NCI-H2029 treated with DMSO at 0.1 percent for 48 hours (cell line): ENCODE results near the gene CPNE4.

Experiments
- DNase-seq: peaks from one replicate; lab custom pipeline; 2025; lab: John Stamatoyannopoulos, UW

The CPNE4 gene

DNA sequence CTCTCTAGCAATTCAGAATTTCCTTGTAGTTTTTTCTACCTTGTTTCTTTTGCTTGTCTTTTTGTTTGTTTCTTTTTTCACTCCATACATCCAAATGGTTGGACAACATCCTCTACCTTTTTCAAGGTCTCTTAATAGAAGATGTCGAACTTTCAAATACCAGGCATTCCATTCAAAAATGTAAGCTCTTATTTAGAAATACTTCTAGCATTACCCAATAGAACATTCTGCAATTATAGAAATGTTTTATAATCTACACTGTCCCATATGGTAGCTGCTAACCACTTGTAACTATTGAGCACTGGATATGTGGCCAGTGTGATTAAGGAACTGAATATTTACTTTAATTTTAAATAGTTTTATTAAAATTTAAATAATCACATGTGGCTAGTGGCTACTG lies 335.8 kb downstream of the CPNE4 start:
- DNase-seq: no peak

- no peak for DNase-seq
Measured at GRCh38 chr3:131694376-131694775, 340.4 kb downstream of the CPNE4 start.

GRCh38 chr3:131692356-131692755 lies 342.5 kb downstream of the CPNE4 start:
- DNase-seq: no peak

DNA sequence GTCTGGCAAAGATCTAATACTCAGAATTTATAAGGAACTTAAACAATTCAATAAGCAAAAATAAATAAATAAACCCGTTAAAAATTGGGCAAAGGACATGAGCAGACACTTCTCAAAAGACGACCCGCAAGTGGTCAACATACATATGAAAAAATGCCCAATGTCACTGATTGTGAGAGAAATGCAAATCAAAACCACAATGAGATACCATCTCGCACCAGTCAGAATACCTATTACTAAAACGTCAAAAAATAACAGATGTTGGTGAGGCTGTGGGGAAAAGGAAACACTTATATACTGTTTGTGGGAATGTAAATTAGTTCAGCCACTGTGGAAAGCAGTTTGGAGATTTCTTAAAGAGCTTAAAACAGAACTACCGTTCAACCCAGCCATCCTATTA lies 344.0 kb downstream of the CPNE4 start:
- no peak for DNase-seq

DNA sequence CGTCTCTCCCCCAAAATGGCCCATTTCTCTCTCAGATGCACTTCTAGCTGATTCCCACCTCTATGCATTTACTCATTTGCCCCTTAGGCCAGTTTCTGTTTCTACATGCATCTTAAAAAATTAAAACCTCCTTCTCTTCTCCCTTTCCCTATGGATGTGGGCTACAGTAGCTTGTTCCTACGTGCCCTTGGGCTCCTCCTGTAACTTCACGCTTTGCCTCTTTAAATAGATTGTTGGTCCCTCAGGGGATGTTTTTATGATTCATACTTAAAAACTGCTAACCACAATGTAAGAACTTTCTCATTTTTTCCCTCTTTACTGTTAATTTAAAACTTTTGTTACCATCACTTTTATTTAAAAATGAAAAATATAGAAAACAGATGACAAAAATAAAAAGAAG lies 346.4 kb downstream of the CPNE4 start:
- DNase-seq: no peak

DNA sequence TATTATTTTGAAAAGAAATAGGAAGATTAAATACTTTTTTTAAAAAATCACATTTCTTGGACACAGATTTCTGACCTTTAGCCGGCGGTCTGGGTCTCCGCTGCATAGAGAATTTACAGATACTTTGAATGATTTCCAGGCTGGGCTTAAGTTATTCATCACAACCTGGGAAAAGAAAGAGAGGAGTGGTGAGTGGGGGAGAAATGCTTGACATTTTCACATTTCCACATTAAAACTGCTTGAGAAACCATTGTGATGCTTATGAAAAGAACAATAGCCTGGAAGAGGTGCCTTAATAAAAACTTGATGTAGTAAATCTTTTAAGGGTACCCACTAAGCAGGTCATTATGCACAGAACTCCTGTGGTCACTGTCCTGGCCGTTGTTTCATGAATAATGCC lies 365.2 kb downstream of the CPNE4 start:
- DNase-seq: no peak

DNA sequence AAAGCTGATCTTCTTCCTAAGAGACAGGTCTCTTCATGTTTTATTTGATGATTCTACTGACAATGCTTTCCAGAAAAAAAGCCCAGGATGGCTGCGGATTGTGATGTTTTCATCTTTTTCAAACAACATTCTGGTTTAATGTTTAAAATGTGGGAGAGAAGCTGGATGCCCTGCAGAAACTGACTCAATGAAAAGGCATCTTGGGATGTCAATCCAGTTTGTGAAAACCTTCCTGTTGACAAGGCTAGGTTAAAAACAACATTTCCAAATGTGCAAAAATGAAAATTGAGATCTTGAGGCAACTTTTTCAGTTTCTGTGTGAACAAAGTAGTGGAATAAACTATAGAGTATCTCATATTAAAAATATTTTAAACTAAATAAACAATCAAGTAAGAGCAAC lies 376.0 kb downstream of the CPNE4 start:
- no peak for DNase-seq

- no peak for DNase-seq
Measured at GRCh38 chr3:131658115-131658514, 376.7 kb downstream of the CPNE4 start.

DNA sequence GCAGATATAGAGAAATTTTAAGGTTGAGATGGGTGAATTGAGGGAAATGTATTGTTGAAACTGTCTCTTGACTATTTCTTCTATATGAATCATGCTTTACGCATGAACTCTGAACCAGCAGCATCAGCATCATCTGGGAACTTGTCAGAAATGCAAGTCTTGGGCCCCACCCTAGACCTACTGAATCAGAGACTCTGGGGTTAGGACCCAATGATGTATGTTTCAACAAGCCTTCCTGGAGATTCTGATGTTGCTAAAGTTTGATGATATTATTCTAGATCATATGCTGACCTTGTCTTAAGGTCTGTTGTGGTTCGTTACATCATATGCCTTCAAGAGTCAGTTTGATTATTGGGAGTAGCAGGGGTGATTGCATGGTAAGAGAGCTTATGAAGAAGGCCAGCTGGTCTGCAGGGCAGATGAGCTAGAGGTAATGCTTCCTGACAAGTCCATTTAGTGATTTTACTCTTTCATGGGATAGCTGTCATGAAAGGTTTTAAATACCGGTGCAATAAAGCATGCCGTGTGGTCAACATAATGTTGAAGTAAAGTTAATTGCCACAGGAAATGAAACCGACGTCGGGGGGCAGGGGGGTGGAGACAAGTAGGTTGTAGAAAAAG lies 379.6 kb downstream of the CPNE4 start:
- no peak for DNase-seq

GRCh38 chr3:131645638-131646037 lies 389.2 kb downstream of the CPNE4 start:
- no peak for DNase-seq

DNA sequence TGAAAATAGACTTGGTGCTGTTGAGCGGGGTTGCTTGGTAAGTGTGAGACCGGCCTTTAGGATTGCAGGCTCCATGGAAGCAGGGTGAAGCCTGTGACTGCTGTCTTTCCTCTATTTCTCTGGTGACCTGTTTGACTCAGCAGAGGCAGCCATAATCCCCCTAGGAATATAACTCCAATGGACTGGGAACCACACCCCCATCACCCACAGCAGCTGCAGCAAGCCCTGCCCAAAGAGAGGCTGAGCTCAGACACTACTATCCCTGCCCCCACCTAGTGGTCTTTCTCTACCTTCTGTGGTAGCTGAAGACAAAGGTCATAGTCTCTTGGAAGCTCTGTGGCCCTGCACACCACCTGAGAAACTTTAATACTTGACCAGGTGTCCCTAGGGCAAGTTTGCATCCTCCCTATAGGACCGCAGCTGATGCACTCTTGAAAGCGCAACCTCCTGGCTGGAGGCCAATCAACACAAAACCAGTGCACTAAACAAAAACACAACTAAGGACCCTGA lies 398.5 kb downstream of the CPNE4 start:
- no peak for DNase-seq

GRCh38 chr3:131630807-131631206 lies 404.0 kb downstream of the CPNE4 start:
- no peak for DNase-seq

DNA sequence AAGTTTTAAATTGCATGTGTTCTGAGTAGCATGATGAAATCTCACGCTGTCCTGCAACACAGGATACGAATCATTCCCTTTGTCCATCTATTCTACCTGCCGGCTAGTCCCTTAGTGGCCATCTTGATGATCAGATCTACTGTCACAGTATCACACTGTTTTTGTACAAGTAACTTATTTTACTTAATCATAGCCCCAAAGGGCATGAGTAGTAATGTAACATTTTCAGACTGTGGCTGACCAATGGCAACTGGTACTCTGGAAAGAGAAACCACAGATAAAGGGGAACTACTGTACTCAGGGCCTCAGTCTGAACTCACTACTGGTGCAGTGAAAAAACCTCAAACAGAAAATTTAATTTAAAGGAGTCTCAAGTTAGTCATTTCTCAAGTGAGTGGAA lies 404.7 kb downstream of the CPNE4 start:
- no peak for DNase-seq

DNA sequence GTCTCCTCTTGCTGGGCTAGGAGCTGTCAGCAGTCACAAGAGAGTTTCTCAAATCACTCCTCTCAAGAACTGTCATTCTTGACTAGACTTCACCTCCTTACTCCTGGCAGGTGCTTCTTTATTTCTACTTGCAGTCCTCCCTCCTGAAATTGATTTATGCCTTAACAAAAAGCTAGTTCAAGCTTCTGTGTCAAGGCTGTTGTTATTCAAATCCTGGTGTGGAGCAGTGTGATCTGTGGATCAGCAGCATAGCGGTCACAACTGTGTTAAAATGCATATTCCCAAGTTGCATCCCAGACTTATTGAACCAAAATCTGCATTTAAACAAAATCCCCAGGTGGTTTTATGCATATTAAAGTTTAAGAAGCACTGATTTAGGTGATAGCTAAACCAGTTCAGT lies 411.4 kb downstream of the CPNE4 start:
- no peak for DNase-seq

DNA sequence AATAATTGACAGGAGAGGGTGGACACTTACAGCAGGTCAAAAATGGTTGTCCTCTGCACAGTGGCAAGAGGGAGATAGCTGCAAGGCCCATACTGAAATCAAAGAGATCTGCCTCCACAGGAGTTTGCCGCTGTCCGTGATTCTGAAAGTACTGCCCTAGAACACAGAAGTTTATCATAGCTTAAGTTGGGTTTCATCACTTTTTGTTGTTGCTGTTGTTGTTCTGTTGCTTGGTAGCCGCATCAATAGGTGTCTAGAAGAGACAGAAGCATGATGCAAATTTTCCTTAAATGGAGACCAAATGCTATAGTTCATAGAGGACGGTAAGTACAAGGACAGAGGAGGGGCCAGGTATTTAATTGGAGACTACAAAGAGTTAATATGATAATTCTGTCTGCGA lies 412.1 kb downstream of the CPNE4 start:
- no peak for DNase-seq

DNA sequence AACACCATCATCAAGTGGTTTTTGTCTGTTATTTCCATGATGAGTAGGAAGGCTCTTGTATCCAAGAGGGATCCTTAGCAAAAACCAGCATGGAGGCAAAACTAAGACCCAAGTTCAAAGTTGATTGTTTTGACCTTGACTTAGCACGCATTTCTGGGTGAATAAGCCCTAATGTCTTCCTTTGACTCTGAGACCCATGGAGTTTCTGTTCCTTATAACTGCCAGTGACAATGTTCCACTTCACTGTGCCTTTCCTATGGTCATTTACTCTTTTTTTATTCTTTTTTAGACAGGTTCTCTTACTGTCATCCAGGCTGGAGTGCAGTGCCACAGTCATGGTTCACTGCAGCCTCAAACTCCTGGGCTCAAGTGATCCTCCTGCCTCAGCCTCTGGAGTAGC lies 413.8 kb downstream of the CPNE4 start:
- no peak for DNase-seq

DNA sequence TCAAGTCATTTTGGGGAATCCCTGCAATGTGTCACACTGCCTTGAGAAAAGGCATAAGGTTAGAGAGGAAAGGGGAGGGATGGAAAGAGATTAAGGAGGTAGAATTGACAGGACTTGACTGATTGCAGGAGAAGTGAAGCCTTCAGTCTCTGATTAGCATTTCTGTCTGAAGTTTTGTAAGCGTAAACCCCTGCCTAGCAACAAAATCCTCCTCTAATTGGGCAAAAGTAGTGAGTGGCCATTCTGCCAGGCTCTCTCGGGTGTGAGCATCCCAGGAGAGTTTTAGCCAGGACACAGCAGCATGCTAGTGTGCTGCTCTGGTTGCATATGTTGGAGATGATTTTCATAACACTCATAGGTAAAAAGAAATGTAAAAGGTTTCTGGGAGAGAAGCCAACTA lies 415.0 kb downstream of the CPNE4 start:
- DNase-seq: no peak

DNA sequence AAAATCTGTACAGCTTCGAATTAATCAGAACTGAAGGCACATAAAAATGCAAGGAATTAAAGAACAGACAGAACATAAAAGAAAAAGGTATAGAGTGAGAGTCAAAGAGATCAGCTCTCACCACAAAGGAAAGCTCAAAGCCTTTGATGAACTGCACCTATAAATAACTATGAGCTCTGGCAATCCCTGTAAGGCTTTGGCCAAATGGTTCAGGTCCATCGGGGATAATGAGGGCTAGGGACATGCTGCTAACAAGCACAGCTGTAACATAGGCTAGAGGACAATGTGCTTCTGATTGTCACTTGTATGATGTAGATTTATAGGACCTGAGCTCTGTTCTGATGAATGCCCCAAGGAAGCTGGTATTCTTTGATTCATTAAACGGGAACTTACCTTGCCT lies 418.1 kb downstream of the CPNE4 start:
- DNase-seq: no peak

DNA sequence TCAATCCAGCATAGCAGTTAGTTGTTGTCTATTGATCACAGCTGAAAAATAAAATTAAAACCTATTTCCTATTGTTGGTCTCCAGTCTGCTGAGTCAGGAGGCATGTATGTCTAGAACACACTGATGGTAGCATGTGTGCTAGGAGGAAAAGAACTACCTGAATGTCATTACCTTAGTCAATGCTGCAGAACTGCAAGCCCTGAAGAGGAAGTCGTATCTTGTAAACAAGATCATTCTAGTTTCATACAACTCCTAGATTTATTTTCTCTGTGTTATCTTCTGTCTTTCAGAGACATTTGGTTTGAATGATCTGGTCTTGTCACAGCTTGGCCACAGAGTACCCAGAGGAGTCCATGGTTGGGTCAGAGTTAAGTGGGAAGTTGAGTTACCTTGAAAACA lies 422.1 kb downstream of the CPNE4 start:
- no peak for DNase-seq

DNA sequence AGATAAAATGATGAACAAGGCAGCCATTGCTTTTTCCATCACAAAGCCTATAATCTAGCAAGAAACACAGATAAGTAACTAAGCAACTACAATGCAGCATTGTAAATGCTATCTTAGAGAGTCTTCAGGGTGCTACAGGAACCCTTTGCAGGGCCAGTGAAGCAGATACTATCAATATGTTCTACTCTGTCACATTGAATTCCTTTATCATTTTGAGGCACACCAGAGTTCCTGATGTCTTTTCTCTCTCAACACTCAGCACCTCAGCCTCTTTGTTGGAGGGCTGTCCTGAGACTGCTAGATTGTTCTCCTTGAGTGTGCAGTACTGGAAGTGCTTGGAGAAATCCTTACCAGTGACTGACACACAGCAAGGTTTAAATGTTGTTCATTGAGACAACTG lies 424.6 kb downstream of the CPNE4 start:
- no peak for DNase-seq

DNA sequence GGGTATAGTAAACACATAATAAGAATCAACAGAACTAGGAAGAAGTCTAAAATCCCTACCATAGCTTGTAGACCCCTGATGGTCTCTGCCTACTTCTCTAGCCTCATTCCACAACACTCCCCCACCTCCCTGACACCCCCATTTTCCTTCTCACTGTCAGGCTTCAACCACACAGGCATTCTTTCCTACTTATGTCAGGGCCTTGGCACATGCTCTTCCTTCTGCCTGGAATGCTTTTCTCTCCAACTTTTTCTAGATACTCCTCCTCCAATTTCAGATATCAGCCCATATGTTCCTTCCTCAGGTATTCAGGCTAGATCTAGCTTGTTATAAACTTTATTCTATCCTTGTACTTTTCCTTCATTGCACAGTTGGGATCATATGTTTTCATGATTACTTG lies 426.1 kb downstream of the CPNE4 start:
- DNase-seq: no peak

GRCh38 chr3:131608296-131608695 lies 426.5 kb downstream of the CPNE4 start:
- no peak for DNase-seq

DNA sequence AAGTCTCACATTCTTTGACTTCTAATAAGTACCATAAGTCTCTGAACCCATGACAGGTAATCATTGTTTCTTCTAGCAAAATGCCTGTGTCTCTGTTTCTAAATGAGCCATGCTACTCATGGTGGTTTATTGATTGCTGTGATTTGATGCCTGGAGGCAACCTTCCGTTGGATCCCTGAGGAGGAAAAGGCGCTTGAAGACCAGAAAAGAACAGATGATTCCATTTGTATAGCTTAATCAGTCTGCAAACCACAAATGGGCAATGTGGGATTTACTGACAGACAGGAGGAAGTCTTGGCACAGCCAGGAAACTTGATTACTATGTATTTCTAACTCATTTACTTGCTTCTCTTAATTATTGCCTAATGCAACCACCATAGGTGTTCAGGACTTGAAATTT lies 428.9 kb downstream of the CPNE4 start:
- DNase-seq: no peak

- DNase-seq: no peak
Measured at GRCh38 chr3:131602011-131602779, 432.6 kb downstream of the CPNE4 start.
